GM18502 (cell line): ENCODE data around the gene TOPORS.
"Not testable (repeated sequence)": the region's sequence is repeated elsewhere in the genome, so short reads cannot be mapped to it uniquely, and the experiment has no call there.

Experiments used
- ATAC-seq: cut with Tn5 transposase; IDR thresholded peaks from one replicate; pipeline ENCODE4 v1.9.1; 2021; ENCODE audit warnings: mild to moderate bottlenecking; ENCODE audit not compliant: unreplicated experiment, poor library complexity

The TOPORS gene

DNA sequence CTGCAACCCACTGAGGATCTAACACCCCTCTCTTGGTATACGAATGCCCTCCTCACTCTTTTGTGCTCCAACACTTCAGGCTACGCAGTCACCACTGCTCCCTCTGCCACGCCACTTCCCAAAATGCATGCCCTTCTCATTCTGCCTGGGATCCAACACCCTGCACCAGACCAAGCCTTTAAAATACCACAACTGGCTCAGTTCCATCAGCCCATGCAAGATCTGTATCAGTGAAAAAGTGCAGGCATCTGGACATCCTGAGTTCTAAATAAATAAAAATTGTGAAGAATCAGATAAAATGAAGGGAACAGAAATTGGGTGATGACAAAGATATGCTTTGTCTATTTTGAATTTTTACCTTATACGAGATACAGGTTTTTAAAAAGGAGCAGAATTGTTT is 17.9 kb upstream of the TOPORS start:
- ATAC-seq = no peak

DNA sequence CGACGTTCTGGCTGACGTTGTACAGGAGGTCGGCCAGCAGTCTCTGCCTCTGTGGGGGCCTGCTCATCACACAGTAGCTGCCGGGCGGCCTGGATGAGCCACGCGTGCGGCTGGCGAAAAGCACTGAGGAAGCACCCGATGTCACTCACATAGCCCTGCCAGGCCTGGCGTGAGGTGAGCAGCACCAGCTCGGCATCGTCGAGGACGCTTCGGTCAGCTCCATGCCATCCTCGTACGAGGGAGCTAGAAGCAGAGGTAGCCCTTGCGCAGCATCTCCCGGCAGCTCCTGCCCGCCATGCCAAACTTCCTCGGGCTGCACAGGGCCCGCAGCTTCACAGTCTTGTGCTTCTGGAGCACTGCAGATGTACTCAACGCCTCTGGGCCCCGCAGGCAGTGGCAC is 14.4 kb upstream of the TOPORS start:
- ATAC-seq = no peak

DNA sequence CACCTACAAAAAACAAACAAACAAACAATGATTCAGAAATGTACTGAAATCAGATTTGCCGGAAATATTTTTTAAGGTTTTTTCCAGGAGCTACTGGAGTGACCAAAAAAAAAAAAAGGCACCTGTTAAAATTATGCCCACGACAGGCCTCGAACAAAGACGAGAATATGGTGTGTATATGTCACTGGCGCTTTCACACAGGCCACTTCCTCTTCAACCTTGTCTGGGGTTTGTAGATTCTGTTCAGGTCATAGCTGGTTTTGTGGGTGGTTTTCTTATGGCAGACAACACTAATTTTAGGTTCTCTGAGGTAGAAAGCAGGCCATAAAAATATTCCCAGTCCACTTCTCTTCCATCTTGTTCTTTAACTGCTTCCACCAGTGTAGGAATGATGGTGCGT is 13.6 kb upstream of the TOPORS start:
- no peak for ATAC-seq

DNA sequence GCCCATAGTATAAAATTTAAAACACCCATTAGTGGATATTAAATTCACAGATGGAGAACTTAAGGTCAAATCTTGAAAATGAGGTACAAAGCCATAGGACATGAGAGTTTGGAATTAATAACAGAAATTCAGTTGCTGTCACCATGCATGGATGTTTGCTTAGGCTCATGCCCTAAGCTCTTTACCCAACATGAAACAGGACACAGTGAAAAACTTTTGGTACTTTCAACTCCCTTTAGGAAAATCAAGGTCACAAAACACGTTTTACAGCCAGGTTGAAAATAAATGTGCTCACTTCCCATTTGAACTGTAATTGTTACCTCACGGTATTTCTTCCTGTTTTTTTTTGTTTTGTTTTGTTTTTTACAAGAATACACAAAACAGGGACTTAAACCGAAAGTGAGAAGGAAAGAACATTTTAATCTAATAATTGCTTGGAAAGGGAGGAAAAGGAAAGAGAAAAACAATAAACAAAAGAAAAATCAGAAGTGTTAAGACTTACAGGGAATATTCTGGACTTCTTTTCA is 6.1 kb upstream of the TOPORS start:
- ATAC-seq = no peak

DNA sequence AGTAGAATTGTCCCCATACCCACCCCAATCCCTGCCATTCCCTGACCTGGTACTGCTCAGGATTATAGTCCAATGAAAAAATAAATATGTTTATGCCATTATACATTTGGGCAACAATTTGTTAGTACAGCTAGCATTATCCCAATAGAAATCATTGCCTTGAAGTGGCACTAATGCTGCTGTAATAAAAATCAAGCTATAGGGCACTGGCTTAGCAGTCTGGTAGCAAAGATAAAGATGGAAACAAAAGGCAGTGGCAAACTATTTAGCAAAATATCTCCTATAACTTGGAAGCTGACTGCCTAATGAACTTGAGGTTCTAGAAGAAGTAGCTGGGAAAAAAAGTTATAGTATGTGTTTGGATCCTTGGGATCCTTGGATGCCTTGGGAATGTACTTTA is 2.2 kb upstream of the TOPORS start:
- no peak for ATAC-seq

DNA sequence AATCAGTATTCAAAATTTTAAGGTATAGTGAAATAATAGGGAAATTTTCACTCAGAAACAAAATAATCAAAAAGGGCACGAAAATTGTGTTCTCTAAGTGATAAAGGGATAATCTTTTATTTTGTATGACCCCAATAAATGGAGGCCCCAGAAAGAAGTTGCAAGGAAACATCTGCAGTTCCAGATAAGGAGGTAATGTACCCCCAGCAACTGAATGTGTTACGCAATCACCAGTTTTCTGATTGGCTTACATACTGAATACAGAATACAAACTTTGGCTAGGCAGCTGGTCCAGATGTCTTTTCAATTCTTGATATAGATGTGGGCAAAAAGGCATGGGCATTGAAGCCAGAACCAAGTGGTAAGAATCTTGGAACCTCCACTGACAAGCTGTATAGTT is 1.7 kb upstream of the TOPORS start:
- ATAC-seq = no peak

DNA sequence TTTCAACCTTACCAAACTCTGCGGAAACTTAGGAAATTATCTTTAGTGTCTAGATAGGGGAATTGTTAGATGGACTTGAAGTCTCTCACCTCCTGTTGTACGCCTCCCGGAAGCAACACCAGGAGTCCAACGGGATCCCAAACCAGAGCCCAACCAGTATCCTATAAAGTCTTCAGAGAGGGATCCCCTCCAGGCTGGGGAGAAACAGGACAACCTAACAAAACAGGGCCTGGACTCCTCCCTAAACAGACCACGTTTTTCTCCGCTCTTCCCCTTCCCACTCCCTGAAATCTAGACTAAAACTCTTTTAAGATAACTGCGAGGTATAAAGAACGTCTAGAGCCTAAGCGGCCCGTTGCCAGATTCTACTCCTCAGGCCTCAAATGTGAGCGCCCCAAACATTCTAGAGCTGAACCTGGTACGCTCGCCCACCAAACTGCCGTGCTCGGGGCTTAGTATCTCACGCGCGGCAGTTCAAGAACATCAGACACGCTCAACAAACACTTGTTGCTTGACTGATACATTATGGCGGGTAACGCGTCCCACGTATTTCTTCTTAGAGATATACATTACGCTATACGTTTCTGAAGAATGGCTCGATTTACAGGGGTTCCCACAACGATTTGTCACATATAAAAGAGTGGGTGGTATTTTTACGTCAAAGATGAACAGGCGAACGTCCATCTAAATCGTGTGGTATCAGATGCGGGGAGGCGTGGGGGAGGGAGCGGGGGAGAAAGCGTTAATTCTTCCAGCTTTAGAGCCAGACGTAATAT is 922 bp downstream of the TOPORS start:
- peak; percentile 8 for ATAC-seq

DNA sequence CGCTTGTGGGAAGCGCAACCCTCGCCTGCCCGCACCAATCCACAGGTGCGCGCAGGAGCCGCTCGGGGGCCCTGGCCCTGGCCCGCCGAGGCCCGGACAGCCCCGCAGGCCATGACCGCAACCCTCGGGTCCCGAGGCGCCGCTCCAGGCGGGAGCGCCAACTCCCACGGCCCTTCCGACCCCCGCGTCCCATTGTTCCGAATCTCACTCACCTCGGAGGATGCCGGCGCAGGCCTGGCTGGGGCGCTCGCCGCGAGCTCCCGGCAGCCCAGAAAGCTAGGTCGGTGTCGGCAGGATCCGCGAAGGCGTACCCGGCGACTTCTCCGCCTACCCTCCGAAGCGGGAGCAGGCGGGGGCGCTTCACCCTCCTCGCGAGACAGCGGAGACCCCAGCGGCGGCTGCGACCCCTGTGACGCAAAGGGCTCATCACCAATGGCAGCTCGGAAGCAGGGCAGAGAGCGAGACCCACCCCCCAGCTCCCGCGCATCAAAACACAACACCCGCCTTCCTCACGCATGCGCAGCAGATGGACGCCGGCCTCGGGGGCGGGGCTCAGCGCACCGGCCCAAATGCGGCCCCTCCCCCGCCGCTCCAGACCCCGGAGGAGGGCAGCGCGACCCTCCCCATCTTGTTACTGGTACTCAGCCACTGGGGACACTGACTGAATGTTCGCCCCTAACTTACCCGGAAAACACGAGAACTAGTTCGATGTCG is 1.7 kb downstream of the TOPORS start:
- peak; percentile 60 for ATAC-seq

DNA sequence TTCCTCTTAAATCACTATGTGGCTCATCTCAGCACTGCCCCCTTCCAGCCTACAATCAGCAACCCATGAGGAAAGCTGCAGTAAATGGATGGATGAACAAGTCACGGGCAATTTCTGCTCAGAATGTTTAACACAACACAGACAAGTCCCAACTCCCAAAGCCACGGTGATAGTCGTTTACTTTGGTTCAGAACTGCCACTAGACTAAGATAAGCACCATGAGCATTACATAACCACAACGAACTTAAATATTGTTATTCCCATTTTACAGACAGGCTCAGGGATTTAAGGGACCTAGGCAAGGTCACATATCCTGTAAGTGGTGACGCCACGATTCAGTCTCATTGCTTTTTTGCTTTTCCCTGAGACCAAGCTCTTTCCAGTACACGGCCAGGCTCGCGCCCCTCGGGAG is 2.2 kb downstream of the TOPORS start:
- ATAC-seq = no peak

DNA sequence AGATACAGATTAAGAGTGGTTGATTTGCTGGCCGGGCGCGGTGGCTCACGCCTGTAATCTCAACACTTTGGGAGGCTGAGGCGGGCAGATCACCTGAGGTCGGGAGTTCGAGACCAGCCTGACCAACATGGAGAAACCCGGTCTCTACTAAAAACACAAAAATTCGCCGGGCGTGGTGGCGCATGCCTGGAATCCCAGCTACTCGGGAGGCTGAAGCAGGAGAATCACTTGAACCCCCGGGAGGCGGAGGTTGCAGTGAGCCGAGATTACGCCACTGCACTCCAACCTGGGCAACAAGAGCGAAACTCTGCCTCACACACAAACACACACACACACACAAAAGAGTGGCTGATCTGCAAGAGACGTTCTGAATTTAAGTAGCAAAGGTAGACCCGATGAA is 4.2 kb downstream of the TOPORS start:
- not testable (repeated sequence) for ATAC-seq

DNA sequence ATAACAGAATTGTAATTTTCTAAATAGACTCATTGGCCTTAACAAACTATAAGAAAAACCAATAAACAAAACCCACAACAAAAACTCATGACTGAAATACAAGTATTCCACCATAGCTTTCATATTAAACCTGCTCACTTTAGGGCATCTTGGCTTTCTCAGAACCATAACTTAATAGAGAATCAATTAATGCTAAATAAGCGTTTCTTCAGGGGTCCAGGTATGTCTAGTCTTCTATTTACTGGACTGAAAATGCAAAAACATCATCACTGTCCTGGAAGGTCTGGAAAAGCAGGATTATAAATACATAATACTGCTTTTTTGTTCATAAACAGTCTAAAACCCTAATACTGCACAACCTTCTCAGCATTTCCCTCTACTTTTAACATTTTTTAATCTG is 6.5 kb downstream of the TOPORS start:
- no peak for ATAC-seq

DNA sequence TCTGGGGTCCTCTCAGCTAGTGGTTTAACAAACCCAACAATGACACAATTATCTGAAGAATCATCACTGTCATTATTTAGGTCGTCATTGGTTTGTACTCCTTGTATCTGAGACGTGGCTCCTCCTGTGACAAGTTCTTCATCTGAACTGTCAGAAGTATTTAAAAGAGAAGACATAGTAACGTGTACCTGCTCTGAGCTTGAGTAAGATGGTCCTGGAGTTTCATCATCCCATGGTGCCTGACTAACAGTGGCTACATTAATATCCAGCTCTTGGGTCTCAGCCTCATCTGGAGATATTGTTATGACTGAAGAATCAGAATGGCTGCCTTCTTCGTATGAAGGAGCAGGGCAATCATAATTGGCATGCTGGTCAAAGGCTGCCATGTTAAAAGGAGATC is 9.3 kb downstream of the TOPORS start:
- no peak for ATAC-seq

DNA sequence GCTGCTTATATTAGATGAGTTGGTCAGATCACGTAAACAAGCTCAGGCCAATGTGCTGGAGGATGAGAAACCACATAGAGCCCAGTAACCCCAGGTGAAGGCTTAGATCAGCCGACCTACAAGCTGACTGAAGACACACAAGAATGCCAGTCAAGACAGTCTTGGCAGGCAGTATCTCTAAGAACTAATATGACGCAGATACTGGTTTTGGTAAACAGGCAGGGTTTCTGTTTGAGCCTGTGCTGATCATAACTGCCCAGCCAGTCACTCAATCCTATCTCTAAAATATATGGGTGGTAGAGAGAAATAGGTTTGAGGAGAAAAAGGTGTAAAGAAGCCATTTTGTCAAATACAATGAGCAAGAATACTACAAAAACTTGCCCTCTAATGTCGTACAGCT is 18.6 kb downstream of the TOPORS start:
- ATAC-seq = no peak

DNA sequence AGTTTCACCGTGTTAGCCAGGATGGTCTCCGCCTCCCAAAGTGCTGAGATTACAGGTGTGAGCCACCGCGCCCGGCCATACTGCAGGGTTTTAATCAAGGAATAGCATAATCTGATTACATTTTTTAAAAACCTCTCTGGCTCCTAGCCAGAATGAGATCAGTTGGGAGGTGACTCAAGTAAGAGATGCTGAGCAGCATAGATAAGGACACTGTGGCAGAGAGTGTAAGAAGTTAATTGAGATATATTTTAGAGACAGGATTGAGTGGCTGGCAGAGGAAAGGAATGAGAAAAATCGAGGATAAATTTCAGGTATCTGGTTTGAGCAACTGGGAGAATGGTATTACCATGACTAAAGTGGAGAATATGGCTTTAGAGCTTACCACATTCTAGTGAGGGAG is 19.1 kb downstream of the TOPORS start:
- no peak for ATAC-seq

DNA sequence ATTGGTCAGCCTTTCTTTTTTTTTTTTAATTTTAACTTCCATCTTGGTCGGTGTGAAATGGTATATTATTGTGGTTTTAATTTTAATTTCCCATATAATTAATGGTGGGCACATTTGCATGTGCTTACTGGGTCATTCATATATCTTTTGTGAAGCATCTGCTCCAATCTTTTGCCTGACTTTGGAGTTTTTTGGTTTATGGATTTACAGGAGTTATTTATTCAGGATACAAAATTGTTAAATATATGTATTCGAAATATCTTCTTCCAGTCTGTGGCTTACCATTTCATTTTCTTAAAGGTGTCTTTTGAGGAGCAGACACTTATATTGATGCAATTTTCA is 25.7 kb downstream of the TOPORS start:
- no peak for ATAC-seq

DNA sequence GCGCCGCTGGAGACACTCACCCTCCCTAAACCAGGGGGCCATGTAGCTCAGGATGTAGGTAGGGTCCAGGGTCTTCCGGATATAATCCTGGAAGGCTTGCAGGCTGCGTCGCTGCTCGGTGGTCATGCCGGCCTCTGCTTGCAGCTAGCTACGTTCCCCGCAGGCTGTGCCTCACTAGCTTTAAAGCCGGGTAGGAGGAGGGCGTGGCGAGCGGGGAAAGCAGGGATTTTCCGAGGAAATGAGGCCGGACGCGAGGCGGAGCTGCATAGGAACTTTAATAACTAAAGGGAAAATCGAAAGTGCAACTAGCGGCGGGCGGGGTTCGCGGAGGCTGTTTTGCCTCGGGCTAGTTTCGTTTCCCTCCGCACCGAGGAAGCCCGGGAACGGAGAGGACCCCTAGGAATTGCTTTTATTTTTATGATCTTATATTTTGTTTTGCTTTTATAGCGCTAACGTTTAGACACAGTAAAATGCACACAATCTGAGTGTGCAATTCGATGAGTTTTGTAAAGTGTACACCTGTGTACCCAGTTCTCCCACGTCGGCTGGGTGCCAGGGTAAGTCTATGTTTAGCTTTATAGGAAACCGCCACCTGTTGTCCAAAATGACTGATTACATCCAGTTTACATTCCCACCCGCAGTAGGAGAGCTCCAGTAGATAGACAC is 26.2 kb downstream of the TOPORS start, which contains the start of gene RIGI:
Gene RIGI (minus strand): TSS at position 156 of the 666 bp plus-strand sequence. CDS start 30 bp downstream, at position 126.
- peak; percentile 77 for ATAC-seq

DNA sequence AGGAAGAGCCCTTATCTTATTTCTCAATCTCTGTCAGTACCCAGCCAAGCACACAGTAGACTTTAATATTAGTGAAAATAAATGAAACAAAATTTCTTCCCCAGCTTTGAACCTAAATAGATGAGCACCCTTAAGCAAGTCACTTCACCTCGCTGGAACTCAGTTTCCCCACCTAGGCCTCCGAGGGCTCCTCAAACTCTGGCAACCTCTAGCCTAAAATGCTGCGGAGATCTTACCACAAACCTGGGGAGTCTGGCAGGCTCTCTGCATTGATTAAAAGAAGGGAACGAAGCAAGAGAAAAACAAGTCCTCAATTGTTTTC is 26.7 kb downstream of the TOPORS start:
- no peak for ATAC-seq

DNA sequence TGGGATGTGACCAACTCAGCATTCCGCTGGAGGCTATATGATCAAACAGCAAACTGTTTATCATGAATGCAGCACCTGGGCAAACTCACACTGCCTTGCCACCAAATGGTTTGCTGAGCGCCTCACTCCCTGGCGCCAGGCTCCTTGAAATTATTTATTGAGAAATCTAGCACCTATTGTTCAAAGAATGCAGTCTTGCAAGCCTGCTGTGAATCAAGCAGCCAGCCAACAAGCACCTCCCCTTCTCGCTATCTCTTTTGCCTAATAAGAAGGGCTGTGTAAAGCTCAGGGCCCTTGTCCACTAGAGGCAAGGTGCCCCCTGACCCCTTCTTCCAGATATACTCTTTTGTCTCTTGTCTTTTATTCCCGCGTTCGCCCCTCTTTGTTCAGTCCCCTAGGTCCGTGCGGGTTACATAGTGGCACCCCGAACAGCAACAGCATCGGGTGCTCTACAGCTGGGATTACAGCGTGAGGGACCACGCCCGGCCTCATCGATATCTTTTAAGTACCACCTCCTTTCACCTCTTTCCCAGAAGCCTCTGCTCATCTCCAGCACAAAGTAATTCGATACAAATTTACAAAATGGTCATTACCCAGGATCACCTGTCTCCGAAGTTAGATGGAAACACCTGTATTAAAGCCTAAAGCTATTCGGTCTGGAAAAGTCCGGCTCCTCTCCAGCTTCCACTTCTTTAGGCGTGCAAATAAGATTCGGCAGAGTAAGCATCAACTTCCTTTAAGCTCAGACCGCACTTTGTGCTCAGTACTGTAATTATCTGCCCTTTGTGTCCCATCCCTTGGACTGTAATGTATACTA is 27.3 kb downstream of the TOPORS start:
- peak; percentile 16 for ATAC-seq

DNA sequence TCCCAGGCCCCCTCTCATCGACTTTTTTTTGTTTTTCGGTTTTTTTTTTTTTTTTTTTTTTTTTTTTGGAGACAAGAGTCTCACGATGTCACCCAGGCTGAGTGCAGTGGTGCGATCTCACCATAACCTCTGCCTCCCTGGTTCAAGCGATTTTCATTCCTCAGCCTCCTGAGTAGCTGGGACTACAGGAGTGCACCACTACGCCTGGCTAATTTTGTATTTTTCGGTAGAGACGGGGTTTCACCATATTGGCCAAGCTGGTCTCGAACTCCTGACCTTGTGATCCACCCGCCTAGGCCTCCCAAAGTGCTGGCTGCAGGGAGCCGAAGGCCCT is 27.9 kb downstream of the TOPORS start:
- not testable (repeated sequence) for ATAC-seq

DNA sequence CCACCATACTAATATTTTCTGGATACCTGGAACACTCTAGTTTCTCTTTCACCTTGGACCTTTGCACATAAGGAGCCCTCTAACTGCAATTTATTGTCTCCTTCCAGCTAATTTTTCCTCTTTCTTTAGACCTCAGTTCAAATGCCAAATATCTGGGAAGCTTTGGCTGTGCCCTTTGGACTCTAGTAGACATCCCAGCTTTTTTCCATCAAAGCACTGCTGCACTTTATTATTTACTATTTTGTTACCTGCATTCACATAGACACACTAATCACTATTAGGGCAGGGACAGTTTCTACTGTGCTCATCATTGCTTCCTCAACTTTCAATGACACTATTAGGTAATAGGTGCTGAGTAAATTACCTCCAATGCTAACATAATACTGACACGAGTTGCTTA is 28.5 kb downstream of the TOPORS start:
- ATAC-seq = no peak

DNA sequence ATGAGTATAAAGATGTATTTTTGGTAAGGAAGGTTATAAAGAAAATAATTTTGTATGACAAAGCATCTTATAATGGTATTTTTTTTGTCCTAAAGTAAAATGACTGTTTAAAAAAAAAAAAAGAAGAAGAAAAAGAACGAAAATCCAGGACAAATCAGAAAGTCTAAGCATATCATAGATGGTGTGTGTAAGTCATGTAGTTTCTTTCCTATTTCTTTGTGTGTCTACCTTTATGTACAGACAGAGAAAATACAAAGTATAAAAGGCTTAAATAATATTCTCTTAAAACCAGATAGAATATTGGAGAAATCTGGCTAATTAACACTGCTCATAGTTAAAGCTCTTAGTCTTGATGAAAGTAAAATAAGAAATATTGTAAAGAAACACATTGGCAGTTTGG is 34.1 kb downstream of the TOPORS start:
- ATAC-seq = no peak
